ENCODE measurements around the gene TMCC3.
A peak's percentile ranks its signal among the peaks of the same experiment; 100 is the strongest.

The TMCC3 gene

DNA sequence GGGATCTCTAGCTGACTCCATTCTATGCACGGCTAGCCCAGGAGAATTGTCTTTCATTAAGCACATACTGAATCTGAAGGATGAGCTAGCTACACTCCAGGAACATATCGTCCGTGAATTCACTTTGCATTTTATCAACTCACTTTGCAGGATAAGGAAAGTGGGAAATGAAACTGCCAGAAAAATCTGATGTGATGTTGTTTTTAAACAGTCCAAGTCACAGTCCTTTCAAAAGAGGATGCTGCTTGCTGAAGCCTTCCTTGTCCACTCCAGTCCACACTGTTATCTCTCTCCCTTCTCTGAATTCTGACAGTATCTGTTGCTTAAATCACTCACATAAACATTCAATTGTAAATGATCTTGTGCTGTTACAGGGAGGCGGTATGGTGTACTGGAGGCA lies 12.7 kb upstream of the TMCC3 start:
- no peak for TF ChIP-seq CTCF (IDR thresholded peaks at IDR 0.05; ENCODE audit: low read depth, low read length)

DNA sequence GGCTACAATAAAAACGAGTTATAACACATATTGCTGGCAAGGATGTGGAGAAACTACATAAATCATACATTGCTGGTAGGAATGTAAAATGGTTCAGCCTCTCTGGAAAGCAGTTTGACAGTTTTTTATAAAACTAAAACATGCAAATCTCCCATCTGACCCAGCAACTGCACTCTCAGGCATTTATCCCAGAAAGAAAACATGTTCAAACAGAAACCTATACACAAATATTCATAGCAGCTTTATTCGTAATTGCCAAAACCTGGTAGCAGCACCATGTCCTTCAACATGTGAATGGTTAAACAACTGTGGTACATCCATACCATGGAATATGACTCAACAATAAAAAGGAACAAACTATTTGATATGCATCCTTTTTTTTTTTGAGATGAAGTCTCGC lies 10.1 kb upstream of the TMCC3 start:
- no peak overlapping the region for H3K4me3 ChIP-seq (ENCODE audit: low read depth, low read length)
- no peak for TF ChIP-seq CTCF (IDR thresholded peaks at IDR 0.05; ENCODE audit: low read depth, low read length)

More for the DNA sequence above, 12.7 kb upstream of the TMCC3 start:
- no peak overlapping the region for H3K4me3 ChIP-seq (ENCODE audit: low read depth, low read length)

- TF ChIP-seq CTCF (IDR thresholded peaks at IDR 0.05; ENCODE audit: low read depth, low read length), result no peak
These were observed 9.1 kb upstream of the TMCC3 start for GRCh38 chr12:94659346-94659930.

GRCh38 chr12:94658931-94659330 lies 8.6 kb upstream of the TMCC3 start:
- no peak overlapping the region for H3K4me3 ChIP-seq (ENCODE audit: low read depth, low read length)
- no peak for TF ChIP-seq CTCF (IDR thresholded peaks at IDR 0.05; ENCODE audit: low read depth, low read length)

More at GRCh38 chr12:94659346-94659930, 9.1 kb upstream of the TMCC3 start:
- no peak overlapping the region for H3K4me3 ChIP-seq (ENCODE audit: low read depth, low read length)

DNA sequence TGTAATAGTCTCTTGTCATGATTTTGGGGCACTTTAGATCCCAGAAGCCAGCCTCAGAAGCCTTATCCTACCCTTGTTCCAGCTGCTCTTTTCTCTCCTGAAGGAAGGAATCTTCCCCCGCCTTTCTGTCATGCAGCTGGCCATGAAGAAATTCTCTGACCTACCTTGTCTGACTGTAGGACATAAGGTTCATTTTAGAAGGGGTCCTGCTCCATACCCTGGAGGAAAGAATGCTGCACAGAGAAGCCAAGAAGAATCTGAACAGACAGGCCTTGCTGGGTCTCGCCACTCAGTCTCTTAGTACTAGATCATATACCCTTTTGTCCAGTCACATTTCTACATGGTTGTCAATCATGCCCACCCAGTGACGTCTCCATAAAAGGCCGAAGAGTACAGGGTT lies 6.2 kb upstream of the TMCC3 start:
- no peak overlapping the region for H3K4me3 ChIP-seq (ENCODE audit: low read depth, low read length)
- no peak for TF ChIP-seq CTCF (IDR thresholded peaks at IDR 0.05; ENCODE audit: low read depth, low read length)

DNA sequence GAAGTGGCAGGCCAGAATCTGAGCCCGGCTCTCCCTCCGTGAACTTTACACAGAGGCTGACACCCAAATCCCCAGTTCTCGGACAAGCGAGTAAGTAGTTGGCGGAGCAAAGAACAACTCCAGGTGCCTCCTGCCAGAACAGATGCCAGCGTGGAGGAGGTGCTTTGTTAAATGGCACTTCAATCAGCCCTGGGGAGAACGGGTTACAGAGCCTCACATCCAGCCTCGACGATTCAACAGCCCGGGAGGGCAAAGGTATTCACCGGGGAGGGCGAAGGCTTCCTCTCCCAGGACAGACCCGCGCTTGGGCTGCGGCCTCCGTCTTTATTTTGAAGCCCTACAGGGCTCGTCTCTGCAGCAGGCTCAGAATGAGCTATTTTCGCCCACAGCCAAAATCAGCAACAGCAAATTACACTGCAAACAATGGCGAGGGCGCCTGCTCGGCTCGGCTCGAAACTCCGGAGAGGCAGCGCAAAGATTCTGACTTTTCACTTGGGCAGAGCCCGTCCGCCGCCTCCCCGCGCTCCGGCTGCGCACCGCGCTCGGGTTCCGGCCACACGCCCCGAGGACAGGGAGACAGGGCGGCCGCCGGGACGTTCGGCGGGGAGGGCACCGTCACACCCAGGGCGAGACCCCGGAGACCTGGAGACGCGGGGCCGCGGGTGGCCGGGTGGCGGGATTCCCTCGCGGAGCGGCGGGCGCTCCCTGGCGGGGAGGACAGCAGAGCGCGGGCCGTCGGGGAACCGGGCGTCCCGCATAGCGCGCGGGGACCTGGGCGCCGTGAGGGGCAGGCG lies 811 bp downstream of the TMCC3 start:
- 0 out of 2 replicates have a peak, but pooled peaks have one; percentile 6 for TF ChIP-seq CTCF (IDR thresholded peaks at IDR 0.05; ENCODE audit: low read depth, low read length)
- H3K4me3 ChIP-seq (ENCODE audit: low read depth, low read length), result peak overlapping the region; percentile 51

DNA sequence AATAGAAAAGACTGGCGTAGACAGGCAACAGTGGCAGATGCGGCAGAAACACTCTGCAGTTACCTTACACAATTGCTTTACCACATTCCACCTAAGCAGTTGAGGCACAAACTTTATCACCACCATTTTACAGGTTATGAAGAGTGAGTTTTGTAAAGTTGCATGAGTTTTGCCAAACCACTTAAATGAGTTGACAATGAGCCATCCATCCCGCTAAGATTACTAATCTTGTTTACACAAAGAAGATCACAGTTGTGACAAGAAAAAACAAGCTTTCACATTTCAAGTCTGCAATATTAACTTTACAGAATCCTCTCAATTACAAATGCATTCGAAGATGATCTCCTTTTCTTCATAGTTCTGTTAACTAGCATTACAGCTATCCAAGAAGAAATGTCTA lies 1.8 kb downstream of the TMCC3 start:
- TF ChIP-seq CTCF (IDR thresholded peaks at IDR 0.05; ENCODE audit: low read depth, low read length), result no peak
- H3K4me3 ChIP-seq (ENCODE audit: low read depth, low read length), result no peak overlapping the region
